HG03342 (cell line): Measurements from ENCODE around the gene SPTBN4.

Experiments
- ATAC-seq: cut with Tn5 transposase; IDR thresholded peaks from one replicate; pipeline ENCODE4 v1.9.1; 2021; ENCODE audit warnings: mild to moderate bottlenecking, moderate library complexity; ENCODE audit not compliant: unreplicated experiment

Gene SPTBN4

DNA sequence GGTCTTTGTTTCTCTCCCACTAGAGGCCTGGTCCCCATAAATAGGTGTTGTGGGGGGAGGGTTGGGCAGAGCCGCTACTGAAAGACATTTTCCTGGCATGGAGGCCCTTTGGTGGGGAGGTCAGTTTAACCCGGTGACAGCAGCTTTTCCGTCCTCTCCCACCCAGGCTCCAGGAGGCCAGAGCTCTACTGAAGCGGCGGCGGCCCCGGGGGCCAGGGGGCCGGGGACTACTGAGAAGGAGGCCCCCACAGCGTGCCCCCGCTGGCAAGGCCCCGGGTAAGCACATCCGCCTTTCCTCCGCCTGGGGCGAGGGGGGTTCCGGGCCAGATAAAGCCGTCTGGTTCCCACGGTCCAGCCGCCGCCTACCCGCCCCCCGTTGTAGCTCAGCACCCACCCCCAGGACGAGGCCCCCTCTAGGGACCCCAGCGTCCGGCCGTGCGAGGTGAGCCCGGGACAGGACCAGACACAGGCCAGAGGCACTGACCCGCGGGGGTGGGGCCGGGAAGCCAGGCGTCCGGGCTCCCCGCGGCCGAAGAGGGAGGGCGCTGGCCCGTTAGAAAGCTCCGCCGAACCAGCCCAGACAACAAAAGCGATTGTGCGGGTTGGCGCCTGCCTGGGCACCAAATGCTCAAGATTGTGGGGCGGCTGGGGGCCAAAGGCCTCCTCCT, 133.2 kb downstream of the SPTBN4 start:
- ATAC-seq = no peak

DNA sequence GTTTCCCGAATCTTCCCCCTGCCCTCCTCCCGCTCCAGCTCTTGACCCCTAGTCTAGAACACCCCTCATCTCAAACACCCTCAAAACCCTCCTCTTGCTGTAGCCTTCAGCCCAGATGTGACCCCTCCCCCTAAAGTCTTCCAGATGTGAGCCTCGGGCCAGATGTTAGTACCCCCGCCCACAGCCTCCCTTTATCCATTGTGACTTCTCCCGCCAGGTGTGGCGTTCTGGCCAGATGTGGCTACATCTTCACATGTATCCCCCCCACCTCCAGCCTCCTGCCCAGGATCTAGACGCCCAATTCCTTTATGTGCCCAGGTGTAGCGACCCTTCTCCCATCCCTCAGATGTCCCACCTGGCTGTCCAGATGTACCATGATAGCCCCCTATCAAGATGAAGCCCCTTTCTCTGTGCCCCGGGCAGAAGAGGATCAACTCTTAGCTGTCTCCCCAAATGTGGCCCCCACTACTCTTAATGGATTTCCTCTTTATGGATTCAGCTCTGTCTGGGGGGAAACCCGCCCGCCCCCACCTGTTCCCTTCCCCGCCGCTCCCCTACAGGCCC, 133.9 kb downstream of the SPTBN4 start:
- no peak for ATAC-seq

DNA sequence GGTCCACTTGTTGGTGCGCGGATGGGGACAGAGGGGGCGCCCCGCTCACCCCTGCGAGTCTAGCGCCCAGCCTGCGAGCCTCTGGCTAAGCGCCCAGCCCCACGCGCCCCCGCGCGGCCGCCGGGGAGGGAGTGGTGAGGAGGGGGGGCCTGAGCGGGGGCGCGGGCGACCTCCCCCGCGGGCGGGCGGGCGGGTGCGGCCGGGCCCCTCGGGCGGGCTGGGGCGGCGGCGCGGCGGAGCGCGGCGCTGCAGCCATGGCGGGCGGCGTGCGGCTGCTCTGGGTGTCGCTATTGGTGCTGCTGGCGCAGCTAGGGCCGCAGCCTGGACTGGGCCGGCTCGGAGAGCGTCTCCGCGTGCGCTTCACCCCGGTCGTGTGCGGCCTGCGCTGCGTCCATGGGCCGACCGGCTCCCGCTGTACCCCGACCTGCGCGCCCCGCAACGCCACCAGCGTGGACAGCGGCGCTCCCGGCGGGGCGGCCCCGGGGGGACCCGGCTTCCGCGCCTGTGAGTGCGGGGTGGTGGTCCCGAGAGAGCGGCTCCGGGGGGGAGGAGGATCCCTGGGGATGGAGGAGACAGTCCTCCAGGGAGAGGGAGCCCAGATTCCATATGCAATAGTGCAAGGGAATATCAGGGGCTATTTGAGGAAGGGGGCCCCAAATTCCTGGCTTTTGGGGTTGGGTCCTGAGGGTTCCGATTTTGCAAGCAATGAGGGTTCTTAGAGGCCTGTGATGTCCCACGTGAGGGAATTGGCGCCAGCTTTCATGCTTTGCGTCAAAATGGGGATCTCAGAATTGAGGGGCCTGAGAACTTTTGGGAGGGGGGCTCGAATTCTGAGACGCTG, 134.6 kb downstream of the SPTBN4 start, which contains the start of gene LTBP4:
TSS of gene LTBP4 (plus strand) at position 236 of the 841 bp plus-strand sequence. CDS start at position 255, 19 bp downstream.
- ATAC-seq = no peak

DNA sequence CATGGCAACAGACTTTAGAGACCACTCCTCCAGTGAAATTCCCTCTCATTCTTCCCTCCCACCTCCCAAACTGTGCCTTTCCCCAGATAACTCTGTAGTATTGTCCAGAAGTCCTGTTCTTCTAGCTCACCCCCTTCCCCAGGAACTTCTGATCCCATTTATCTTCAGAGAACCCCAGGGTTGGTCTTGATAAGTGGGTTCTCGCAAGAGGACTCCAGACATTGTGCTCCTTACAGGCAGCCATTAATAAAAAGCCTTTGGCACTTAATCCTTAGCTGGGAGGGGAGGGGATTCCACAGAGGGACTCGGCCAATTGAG, 136.2 kb downstream of the SPTBN4 start:
- ATAC-seq = no peak

DNA sequence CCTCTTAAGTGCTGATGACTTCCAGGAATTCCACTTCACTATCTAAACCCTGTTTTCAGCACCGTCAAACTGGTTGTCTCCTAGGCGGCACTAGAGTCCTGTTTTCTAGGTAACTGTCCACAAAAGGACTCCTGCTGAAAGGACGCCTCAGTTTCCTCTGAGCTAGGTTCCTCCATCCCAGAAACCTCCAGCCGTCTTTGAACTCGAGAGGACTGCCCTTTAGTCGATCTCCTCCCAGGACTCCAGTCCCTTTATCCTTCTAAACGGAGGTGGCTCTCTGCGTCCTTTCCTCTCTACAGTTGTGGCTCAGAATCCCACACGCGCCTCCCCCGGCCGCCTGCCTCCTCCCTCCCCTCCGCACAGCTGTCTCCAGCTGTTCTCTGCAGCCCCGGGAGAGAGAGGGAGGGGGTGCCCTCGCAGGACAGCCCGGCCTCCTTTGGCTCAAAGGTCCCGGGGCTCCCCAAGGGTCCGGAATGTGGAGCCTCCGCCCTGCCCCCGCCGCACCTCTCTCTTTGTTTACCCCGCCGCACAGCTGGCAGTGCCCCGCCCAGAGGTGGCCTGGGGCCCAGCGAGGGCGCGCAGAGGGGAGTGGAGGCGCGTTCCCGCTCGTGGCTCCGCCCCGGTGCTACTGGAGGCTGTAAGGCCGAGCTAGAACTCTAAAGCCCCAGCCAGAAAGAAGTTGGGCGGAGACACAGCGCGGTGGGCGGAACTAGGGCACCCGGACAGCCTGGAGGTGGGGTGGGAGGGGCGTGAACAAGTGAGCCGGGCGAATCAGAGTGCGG, 136.8 kb downstream of the SPTBN4 start:
- peak; percentile 72 for ATAC-seq

DNA sequence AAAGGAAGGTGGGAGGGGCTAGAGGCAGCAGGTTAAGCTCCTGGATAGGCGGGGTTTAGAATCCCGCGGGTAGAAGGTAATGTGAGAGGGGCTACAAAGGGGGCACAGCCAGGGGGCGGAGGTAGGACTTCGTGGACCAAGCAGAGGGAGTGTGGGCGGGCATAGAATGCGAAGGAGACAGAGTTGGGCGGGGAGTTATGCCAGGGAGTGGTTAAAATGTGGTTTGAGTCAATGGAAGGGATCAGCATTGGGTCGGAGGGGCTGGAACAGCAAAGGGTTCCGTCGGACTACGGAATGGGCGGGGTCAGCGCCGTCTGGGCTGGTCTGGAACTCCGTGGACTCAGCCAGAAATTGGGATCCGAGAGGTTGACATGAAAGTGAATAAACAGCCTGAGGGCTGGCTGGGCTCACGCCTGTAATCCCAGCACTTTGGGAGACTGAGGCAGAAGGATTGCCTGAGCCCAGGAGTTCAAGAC, 137.4 kb downstream of the SPTBN4 start:
- no peak for ATAC-seq

DNA sequence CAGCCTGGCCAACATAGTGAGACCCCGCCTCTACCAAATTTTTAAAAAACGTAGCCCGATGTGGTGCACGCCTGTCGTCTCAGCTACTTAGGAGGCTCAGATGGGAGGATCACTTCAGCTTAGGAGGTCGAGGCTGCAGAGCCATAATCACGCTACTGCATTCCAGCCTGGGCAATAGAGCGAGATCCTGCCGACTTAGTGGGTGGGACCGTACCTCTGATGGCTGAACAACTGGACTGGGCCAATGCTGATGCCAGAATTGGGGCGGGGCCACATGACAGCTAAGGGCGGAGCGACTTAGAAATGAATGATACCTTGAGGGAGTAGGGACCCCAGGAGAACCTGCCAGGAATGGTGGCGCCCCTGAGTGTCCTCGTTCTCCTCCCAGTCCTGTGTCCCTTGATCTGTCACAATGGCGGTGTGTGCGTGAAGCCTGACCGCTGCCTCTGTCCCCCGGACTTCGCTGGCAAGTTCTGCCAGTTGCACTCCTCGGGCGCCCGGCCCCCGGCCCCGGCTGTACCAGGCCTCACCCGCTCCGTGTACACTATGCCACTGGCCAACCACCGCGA, 137.9 kb downstream of the SPTBN4 start:
- ATAC-seq = no peak

DNA sequence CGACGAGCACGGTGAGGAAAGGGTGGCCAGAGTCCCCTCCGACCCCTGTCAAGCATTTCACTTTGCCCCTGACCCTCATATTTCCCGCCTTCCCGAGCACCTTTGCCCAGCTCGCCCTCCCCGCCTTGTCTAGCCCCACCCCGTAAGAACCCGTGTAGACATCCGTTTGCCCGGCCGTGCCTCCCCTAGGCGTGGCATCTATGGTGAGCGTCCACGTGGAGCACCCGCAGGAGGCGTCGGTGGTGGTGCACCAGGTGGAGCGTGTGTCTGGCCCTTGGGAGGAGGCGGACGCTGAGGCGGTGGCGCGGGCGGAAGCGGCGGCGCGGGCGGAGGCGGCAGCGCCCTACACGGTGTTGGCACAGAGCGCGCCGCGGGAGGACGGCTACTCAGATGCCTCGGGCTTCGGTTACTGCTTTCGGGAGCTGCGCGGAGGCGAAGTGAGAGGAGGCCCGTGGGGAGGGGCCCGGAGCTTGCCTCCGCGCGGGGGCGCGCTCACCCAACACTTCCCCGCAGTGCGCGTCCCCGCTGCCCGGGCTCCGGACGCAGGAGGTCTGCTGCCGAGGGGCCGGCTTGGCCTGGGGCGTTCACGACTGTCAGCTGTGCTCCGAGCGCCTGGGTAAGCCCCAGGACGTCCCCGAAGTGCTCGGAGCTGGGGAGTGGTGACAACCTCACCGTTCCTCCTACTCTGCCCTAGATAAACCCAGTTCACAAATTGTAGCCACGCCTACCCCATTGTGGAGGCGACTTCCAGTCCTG, 138.6 kb downstream of the SPTBN4 start:
- no peak for ATAC-seq

DNA sequence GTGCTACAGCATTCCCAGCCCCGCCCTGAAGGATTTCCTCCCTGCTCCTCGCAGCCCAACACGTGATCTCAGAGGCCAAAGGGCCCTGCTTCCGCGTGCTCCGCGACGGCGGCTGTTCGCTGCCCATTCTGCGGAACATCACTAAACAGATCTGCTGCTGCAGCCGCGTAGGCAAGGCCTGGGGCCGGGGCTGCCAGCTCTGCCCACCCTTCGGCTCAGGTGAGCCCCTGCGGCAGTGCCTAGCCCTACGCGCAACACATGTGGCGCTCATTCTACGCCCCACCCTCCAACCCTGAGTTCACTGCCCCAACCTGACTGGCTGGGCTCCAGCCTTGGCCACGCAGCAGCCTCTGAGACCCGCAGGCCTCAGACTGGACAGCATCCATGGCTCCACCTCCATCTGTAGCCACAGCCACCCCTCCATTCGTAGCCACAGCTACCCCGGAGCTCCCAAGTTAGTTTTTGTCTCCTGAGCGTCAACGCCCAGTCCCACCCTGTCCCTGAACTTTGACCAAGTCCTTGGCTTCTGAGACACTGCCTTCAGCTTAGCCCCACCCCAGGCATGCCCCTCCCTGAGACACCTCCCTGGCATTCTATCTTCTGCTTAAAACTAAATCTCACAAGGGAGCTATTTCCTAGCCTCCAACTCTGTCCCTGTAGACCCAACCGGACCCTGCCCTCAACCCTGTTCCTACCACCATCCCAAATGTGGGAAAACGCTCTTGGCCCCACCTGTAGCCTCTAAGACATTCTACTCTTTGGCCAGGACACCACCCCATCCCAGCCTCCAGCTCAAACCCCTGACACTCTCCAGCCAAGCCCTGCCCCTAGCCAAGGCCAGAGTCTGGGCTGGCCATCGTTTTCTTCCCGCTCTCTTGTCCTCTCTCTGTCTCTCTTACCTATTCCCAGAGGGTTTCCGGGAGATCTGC, 140.8 kb downstream of the SPTBN4 start:
- ATAC-seq = no peak

DNA sequence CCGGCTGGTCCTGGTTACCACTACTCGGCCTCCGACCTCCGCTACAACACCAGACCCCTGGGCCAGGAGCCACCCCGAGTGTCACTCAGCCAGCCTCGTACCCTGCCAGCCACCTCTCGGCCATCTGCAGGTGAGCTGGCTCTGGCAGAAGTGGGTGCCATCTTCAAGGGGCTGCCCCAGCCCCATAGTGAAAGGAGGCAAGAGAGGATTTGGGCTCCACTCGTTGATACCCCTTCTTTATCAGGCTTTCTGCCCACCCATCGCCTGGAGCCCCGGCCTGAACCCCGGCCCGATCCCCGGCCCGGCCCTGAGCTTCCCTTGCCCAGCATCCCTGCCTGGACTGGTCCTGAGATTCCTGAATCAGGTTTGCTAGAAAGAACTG, 141.4 kb downstream of the SPTBN4 start:
- no peak for ATAC-seq

DNA sequence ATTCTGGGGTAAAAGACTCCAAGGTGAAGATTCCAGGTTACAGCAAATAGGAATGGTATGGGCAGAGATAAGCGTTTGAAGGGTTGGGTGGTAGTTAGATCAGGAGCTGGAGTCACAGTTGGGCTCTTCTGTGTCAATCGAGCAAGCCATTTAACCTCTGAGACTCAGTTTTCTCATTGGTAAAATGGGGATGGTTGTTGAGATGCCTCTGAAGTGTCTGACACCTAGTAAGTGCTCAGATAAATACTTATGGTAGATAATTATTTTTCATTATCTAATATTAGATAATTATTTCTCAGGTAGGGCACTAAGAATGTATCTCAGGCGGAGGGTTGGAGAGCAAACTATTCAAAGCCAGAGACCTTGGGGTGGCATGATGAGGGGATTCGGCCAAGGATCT, 142.2 kb downstream of the SPTBN4 start:
- ATAC-seq = no peak

DNA sequence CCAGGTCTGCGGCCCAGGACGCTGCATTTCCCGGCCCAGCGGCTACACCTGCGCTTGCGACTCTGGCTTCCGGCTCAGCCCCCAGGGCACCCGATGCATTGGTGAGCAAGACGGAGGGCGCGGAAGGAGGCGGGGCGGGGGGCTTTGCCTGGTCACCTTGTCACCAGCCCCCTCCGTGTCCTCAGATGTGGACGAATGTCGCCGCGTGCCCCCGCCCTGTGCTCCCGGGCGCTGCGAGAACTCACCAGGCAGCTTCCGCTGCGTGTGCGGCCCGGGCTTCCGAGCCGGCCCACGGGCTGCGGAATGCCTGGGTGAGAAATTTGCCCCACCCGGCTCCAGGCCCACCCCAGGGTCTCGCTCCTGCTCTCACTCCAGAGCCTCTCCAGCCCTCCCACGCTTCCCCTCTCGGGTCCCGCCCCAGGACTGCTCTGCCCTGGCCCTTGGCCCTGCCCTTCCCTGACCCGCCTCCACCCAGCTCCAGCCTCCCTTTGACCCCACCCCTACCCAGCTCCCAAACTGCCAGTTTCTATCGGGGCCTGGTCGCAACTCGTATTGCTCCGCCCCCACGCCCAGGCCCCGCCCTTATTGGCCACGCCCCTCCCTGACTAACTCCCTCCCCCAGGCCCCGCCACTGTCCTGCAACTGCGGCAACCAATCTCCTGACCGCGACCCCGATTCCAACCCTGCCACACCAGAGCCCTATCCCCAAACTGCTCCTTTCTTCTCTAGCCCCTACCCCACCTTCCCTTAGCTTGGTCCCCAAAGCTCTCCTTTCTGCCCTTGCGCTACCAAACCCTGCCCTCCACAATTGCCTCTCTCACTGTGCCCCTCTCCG, 143.0 kb downstream of the SPTBN4 start:
- ATAC-seq = peak; percentile 53

DNA sequence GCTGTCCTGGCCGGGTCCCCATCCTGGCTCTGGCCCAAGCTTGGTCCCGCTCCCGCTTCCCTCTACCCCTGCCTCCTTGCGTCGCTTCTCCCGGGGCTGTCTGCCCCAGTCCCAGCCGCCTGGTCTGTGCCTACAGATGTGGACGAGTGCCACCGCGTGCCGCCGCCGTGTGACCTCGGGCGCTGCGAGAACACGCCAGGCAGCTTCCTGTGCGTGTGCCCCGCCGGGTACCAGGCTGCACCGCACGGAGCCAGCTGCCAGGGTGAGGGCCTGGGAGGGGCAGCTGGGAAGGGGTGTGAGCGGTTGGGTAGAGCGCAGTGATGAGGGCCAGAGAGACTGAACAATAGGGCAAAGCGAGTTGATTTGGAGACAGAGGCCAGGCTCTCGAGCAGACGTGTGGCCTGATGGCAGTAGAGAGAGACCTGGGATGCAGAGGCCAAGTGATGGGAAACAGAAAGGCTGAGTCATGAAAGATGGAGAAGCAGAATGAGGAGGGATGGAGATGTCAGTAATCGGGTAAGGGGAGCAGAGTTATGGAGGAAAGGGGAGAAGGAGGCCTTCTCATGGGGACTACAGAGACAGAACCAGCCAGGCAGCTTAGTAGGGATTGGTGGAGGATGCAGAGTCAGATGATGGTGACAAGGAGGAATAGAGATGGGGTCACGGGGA, 143.7 kb downstream of the SPTBN4 start:
- no peak for ATAC-seq

DNA sequence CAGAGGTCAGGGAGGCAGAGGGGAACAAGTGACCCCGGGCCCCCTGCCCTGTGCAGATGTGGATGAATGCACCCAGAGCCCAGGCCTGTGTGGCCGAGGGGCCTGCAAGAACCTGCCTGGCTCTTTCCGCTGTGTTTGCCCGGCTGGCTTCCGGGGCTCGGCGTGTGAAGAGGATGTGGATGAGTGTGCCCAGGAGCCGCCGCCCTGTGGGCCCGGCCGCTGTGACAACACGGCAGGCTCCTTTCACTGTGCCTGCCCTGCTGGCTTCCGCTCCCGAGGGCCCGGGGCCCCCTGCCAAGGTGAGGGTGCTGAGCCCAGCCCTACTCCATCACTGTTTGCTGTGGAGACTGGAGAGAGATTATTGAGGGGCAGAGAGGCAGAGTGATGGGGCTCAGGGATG, 144.3 kb downstream of the SPTBN4 start:
- ATAC-seq = no peak

DNA sequence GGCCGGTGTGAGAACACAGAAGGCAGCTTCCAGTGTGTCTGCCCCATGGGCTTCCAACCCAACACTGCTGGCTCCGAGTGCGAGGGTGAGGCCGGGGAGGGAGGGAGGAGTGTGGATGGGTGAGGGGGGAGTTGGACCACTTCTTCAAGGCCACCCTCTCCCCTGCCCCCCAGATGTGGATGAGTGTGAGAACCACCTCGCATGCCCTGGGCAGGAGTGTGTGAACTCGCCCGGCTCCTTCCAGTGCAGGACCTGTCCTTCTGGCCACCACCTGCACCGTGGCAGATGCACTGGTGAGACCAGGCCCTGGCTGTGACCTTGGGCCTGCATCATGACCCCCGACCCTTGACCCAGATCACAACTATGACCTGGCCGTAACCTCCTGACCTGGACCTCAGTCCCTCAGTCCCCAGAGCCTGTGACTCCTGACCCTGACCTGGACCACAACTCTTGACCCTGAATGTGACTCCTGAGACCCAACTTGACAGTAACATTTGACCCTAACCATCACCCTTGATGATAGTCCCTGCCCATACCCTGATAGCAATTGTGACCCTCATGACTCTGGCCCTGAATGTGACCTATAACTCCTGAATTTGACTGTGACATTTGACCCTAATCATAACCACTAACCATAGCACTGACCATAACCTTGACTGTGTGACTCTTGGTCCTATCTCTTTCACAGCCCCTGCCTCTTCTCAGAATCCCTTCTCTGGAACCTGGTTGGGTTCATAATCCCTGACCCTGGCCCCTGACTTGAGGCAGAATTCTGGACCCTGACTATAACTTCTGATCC, 145.3 kb downstream of the SPTBN4 start:
- no peak for ATAC-seq

DNA sequence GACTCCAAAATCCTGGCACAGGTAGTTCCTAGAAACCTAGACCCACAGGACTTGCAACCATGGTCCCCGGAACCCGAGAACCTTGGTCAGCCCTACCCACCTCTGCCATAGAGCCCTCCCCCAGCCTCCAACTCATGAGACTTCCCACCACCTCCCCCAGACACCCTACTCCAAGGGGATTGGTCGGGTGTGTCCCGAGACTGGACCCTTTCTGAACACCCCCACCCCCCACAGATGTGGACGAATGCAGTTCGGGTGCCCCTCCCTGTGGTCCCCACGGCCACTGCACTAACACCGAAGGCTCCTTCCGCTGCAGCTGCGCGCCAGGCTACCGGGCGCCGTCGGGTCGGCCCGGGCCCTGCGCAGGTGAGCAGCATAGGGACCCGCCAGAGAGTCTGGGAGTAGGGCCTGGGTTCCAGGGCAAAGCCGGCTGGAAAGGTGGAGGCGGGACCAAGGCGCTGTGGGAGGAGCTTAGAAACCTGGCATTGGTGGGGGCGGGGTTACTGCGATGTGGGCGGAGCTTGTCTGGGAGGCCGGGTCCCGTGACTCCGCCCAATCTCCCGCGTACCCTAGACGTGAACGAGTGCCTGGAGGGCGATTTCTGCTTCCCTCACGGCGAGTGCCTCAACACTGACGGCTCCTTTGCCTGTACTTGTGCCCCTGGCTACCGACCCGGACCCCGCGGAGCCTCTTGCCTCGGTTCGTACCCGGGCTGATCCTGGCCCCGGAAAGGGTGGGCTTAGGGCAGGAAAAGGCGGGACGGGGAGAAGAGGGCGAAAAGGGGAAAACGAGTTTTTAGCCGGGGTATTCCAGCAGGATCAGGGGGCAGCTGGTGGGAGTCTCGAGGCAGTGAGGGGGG, 146.3 kb downstream of the SPTBN4 start:
- ATAC-seq = no peak
